Natural killer cell (primary cell): ENCODE data around the gene NPTXR. TPM values are rescaled to one million over a fixed set of nuclear protein-coding genes. Genes with fewer than 3 reads are reported as not detected.

Experiments
- ATAC-seq, 3 donors: fragments of 150-1000 bp in 2 of 3; fragments of 200-7000 bp in 1 of 3; cut with Tn5 transposase; 1 replicate in 1 of 3; 2 replicates in 2 of 3; pipeline ENCODE4 v1.10.0; 2021; ENCODE audit warnings: mild to moderate bottlenecking in 2 of 3, moderate library complexity in 2 of 3
- DNase-seq, 2 donors: peaks; one replicate each; pipeline versions ENCODE4 v3.0.0 to v3.0.0-alpha.2; 2013 to 2021; ENCODE audit warnings: mixed read lengths in 1 of 2
- H3K27ac ChIP-seq: one replicate; pipeline ENCODE4 v1.5.1; 2013; ENCODE audit warnings: mild to moderate bottlenecking, low read length
- H3K27me3 ChIP-seq: one replicate; pipeline ENCODE4 v1.6.1; 2013; ENCODE audit warnings: low read length; ENCODE audit not compliant: control insufficient read depth, insufficient read depth
- H3K36me3 ChIP-seq: one replicate; pipeline ENCODE4 v1.6.1; 2013; ENCODE audit warnings: low read length; ENCODE audit not compliant: control insufficient read depth, insufficient read depth
- H3K4me1 ChIP-seq: one replicate; pipeline ENCODE4 v1.6.1; 2013; ENCODE audit warnings: low read length; ENCODE audit not compliant: control insufficient read depth, insufficient read depth
- H3K4me3 ChIP-seq: one replicate; pipeline ENCODE4 v1.5.1; 2013; ENCODE audit warnings: low read length
- H3K9me3 ChIP-seq: one replicate; pipeline ENCODE4 v1.6.1; 2013; ENCODE audit warnings: low read length; ENCODE audit not compliant: control insufficient read depth, insufficient read depth
- H3K27ac Mint-ChIP-seq, 2 donors: one replicate each; pipeline ENCODE4 v1.8.0; 2022; ENCODE audit warnings: mild to moderate bottlenecking in 2 of 2, mixed read lengths in 2 of 2, moderate library complexity in 1 of 2
- H3K27me3 Mint-ChIP-seq, 2 donors: one replicate each; pipeline ENCODE4 v1.8.0; 2022; ENCODE audit warnings: low read depth in 2 of 2, mixed read lengths in 2 of 2
- H3K36me3 Mint-ChIP-seq: one replicate; pipeline ENCODE4 v1.8.0; 2022; ENCODE audit warnings: mixed read lengths
- H3K4me1 Mint-ChIP-seq, 2 donors: one replicate each; pipeline ENCODE4 v1.8.0; 2022; ENCODE audit warnings: mixed read lengths in 2 of 2
- H3K4me3 Mint-ChIP-seq: one replicate; pipeline ENCODE4 v1.8.0; 2022; ENCODE audit warnings: mild to moderate bottlenecking, moderate library complexity, mixed read lengths
- H3K9me3 Mint-ChIP-seq, 2 donors: one replicate each; pipeline ENCODE4 v1.8.0; 2022; ENCODE audit warnings: mixed read lengths in 2 of 2
- CTCF ChIP-seq: fragments of 200-600 bp; IDR thresholded peaks from one replicate; pipeline ENCODE4 v1.8.0; 2022; ENCODE audit warnings: antibody characterized with exemption
- WGBS: methylation state at CpG from one replicate; pipeline ENCODE4 v1.1.7; 2013; ENCODE audit warnings: missing lambda C conversion rate; ENCODE audit not compliant: insufficient coverage; 5-methylcytosine and 5-hydroxymethylcytosine counted together
- intact Hi-C: fragments of 100-400 bp; cut with micrococcal nuclease; formaldehyde crosslinking; loops from one replicate; pipeline ENCODE4 v1.14.2; 2022
- total RNA-seq, 4 donors: library from RNA; stranded (reverse); fragments of 120-200 nt in 1 of 4; gene quantifications; one replicate each; pipeline versions ENCODE4 v1.2.3 to v1.2.4, GENCODE V29; 2013 to 2022

Gene NPTXR
- total RNA-seq, 3 donors from 2014 or later (not counting 1 experiment from before 2014, with no cell fraction given), result 4.8 to 8.2 (median 6.1) TPM

- no peaks in the 10 kb centered on the region for H3K9me3 Mint-ChIP-seq
- H3K27ac Mint-ChIP-seq, result no peak overlapping the region
- 93% methylated on average over 6 of the region's 6 CpGs for WGBS
- Histone ChIP-seq H3K9me3 (peaks cover 5% of the 10 kb centered on the region), H3K36me3 (no peaks in the 10 kb centered on the region), H3K4me1 (peaks cover 2% of the 10 kb centered on the region), H3K27me3 (no peaks in the 10 kb centered on the region), H3K4me3 (no peak overlapping the region), H3K27ac (no peak overlapping the region)
- no peak overlapping the region for H3K4me3 Mint-ChIP-seq
- DNase-seq, result no peak
- intact Hi-C loops, result no loop called here
- no peak for ATAC-seq
- peaks cover 44 to 45% of the 10 kb centered on the region in 2 donors for H3K27me3 Mint-ChIP-seq
- TF ChIP-seq CTCF, result no peak
- peaks cover 6 to 16% of the 10 kb centered on the region in 2 donors for H3K4me1 Mint-ChIP-seq
- no peaks in the 10 kb centered on the region for H3K36me3 Mint-ChIP-seq
Measured at GRCh38 chr22:38799265-38800002, 44.4 kb downstream of the NPTXR start.

- intact Hi-C loops, result no loop called here
- H3K4me1 Mint-ChIP-seq, result peaks cover 7 to 21% of the 10 kb centered on the region in 2 donors
- peaks cover 5% of the 10 kb centered on the region for H3K4me1 ChIP-seq
- peak in 1 of 2 donors; percentile 24 for DNase-seq
- TF ChIP-seq CTCF, result no peak
- no peak for ATAC-seq
- no peaks in the 10 kb centered on the region for H3K27me3 ChIP-seq
- peaks cover 5% of the 10 kb centered on the region for H3K9me3 ChIP-seq
- H3K27ac Mint-ChIP-seq, result no peak overlapping the region
- no peak overlapping the region for H3K4me3 ChIP-seq
- H3K36me3 ChIP-seq, result no peaks in the 10 kb centered on the region
- no peaks in the 10 kb centered on the region for H3K9me3 Mint-ChIP-seq
- WGBS, result 55% methylated on average over 5 of the region's 5 CpGs
- H3K27ac ChIP-seq, result no peak overlapping the region
- no peak overlapping the region for H3K4me3 Mint-ChIP-seq
- peaks cover 38 to 39% of the 10 kb centered on the region in 2 donors for H3K27me3 Mint-ChIP-seq
- no peaks in the 10 kb centered on the region for H3K36me3 Mint-ChIP-seq
Measured at GRCh38 chr22:38798496-38798895, 45.3 kb downstream of the NPTXR start.

DNA sequence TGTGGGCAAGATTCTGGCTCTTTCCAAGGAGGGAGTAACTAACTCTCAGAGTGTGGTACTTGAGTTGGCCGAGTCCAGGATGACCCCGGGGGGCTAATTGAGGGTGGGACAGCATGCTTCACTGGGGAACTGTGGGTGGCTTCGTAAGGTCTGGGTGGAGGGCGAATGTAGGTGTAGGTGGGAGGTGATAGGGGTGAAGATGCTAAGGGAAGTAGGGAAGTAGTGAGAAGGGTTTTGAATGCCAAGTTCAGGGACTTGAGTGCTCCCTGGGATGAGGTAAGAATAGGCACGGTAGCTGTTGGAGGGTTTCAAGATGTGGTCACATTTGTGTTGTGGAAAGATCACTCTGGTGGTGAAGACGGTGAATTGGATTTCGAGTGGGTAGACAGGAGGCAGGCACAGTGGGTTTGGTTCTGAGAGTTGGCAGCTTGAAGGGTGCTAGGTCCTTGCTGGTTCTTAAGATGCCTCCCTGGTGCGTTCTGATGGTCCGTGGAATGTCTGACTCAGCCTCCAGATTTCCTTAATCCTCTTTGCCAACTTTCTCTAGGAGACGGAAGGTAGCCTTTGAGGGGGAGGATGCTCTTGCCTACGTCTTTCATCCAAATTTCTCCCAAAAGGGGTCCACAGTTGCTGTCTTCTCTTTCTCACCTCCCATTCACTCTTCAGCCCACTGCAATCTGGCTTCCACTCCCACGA, 47.4 kb downstream of the NPTXR start:
- Mint-ChIP-seq H3K4me1 (peaks cover 14 to 26% of the 10 kb centered on the region in 2 donors), H3K36me3 (no peaks in the 10 kb centered on the region), H3K27me3 (peaks cover 29 to 32% of the 10 kb centered on the region in 2 donors), H3K9me3 (no peaks in the 10 kb centered on the region), H3K4me3 (no peak overlapping the region), H3K27ac (no peak overlapping the region)
- no peak for ATAC-seq
- Histone ChIP-seq H3K36me3 (no peaks in the 10 kb centered on the region), H3K9me3 (peaks cover 5% of the 10 kb centered on the region), H3K27ac (no peak overlapping the region), H3K4me1 (peaks cover 12% of the 10 kb centered on the region), H3K4me3 (no peak overlapping the region), H3K27me3 (no peaks in the 10 kb centered on the region)
- TF ChIP-seq CTCF, result no peak
- DNase-seq, result no peak
- 86% methylated on average over 12 of the region's 12 CpGs for WGBS
- intact Hi-C loops, result no loop called here
